Measurements from ENCODE around the gene HNRNPUL2. TPM values are rescaled to one million over a fixed set of nuclear protein-coding genes. Genes with fewer than 3 reads are reported as not detected.

Gene HNRNPUL2
- total and polyA plus RNA-seq, 2 of the 8 experiments (the other 6 are each of a cell fraction or from before 2014, with no cell fraction given) = 14.9 to 46.4 TPM

GRCh38 chr11:62727165-62727871, at the start of gene HNRNPUL2 (continued):
- no peak for TF ChIP-seq CHD1 (IDR thresholded peaks at IDR 0.05; ENCODE audit: low read depth, low read length)
- no peak for TF ChIP-seq GTF2F1 (IDR thresholded peaks at IDR 0.05; ENCODE audit: borderline replicate concordance, low read depth, low read length)
- TF ChIP-seq SP1 (IDR thresholded peaks at IDR 0.05; ENCODE audit: low read depth, low read length) = no peak
- no peak for TF ChIP-seq ATF2 (IDR thresholded peaks at IDR 0.05; ENCODE audit: low read length)
- 0 out of 2 replicates have a peak, but pooled peaks have one; percentile 52 for TF ChIP-seq SP4 (IDR thresholded peaks at IDR 0.05; ENCODE audit: low read length)
- TF ChIP-seq TBP (IDR thresholded peaks at IDR 0.05; ENCODE audit: low read depth, low read length) = peak; percentile 55; the same call in 1 of the 2 replicates
- TF ChIP-seq ASH2L (IDR thresholded peaks at IDR 0.05; ENCODE audit: low read length) = no peak
- TF ChIP-seq CBX8 (IDR thresholded peaks at IDR 0.05; ENCODE audit: borderline replicate concordance, low read depth, low read length) = no peak
- no peak for TF ChIP-seq TEAD4 (IDR thresholded peaks at IDR 0.05; ENCODE audit: low read depth, low read length)
- peak; percentile 46; the same call in 1 of the 2 replicates for TF ChIP-seq BACH1 (IDR thresholded peaks at IDR 0.05; ENCODE audit: low read length)
- TF ChIP-seq SAP30 (IDR thresholded peaks at IDR 0.05; ENCODE audit: insufficient read depth, insufficient replicate concordance, low read length) = no peak
